SH-SY5Y (cell line): ENCODE measurements around the gene TBC1D4.

Experiments
- GATA2 ChIP-seq: IDR thresholded peaks from 2 replicates; pipeline ENCODE4 v1.6.1; 2011; ENCODE audit warnings: mild to moderate bottlenecking, low read depth, low read length
- GATA3 ChIP-seq: IDR thresholded peaks from 2 replicates; pipeline ENCODE4 v1.6.1; 2011; ENCODE audit warnings: low read depth, mild to moderate bottlenecking, low read length, moderate library complexity

GRCh38 chr13:75330770-75331169 is 151.2 kb downstream of the TBC1D4 start:
- TF ChIP-seq GATA2 (no peak), GATA3 (no peak)
